ENCODE measurements around the gene MLYCD. TPM values are rescaled to one million over a fixed set of nuclear protein-coding genes. Genes with fewer than 3 reads are reported as not detected.

The MLYCD gene
- total and polyA plus RNA-seq, 2 experiments from 2014 or later = 3.2 to 7.2 TPM

DNA sequence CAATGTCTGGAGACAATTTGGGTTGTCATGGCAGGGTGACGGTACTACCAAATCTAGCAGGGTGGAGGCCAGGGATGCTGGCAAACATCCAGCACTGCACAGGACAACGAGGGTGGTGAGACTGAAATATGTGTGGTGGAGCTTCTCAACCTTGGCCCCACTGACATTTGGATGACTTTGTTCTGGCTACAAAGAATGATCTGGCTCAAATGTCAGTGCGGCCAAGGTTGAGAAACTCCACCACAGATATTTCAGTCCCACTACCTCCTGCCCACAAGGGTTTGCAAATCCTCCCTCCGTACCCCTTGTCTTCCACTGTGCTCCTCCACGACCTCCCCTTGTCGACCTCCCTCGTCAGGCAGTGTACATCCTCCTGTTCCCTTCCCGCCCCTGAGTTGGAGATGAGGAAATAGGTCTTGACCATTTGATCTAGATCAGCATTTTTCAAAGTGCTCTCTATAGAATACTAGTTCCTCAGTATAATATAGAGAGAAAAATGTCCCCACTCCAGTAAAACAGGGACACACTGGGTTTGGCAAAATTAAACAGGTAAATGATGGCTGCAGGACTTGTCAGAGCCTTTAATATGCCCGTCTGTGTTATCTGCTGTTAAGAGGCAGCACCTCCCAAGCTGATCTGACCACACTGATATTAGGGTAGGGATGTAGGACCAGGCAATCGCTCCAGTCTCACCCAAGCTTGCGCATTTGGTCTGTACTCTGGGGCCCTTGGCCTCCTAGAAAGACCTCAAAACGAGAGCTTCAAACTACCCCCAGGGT lies 60.9 kb downstream of the MLYCD start:
- no peaks in the 10 kb centered on the region for H3K36me3 ChIP-seq (ENCODE audit: insufficient read depth)
- DNase-seq (ENCODE audit: low spot score) (no peak), ATAC-seq (no peak)
- no peaks in the 10 kb centered on the region for H3F3A ChIP-seq (replicated peaks; ENCODE audit: low read depth)
- Mint-ChIP-seq H3K4me3 (no peak overlapping the region), H3K27ac (no peak overlapping the region), H3K27me3 (ENCODE audit: insufficient read depth, low read depth, poor library complexity) (no peaks in the 10 kb centered on the region), H3K36me3 (ENCODE audit: low read depth) (no peaks in the 10 kb centered on the region), H3K4me1 (no peaks in the 10 kb centered on the region), H3K9me3 (no peaks in the 10 kb centered on the region)
- H3K4me2 ChIP-seq = no peak overlapping the region
- H3K9me2 ChIP-seq (ENCODE audit: insufficient read depth) = no peaks in the 10 kb centered on the region
- TF ChIP-seq EZH2 (IDR thresholded peaks at IDR 0.05; ENCODE audit: low read depth, unreplicated experiment) (no peak), JUNB (IDR thresholded peaks at IDR 0.05; ENCODE audit: unreplicated experiment) (no peak), NANOG (IDR thresholded peaks at IDR 0.05; ENCODE audit: borderline replicate concordance) (no peak), EZH2phosphoT487 (IDR thresholded peaks at IDR 0.05; ENCODE audit: unreplicated experiment) (no peak), ZNF114 (CRISPR knock-in tag; IDR thresholded peaks at IDR 0.05) (no peak), CREB1 (CRISPR knock-in tag; IDR thresholded peaks at IDR 0.05; ENCODE audit: low read depth) (no peak), POLR2AphosphoS5 (IDR thresholded peaks at IDR 0.05; ENCODE audit: low read depth) (no peak), STAT1 (IDR thresholded peaks at IDR 0.05; ENCODE audit: unreplicated experiment) (no peak), ZNF331 (CRISPR knock-in tag; IDR thresholded peaks at IDR 0.05; ENCODE audit: low read depth) (no peak)
- TF ChIP-seq, protein P1, sequence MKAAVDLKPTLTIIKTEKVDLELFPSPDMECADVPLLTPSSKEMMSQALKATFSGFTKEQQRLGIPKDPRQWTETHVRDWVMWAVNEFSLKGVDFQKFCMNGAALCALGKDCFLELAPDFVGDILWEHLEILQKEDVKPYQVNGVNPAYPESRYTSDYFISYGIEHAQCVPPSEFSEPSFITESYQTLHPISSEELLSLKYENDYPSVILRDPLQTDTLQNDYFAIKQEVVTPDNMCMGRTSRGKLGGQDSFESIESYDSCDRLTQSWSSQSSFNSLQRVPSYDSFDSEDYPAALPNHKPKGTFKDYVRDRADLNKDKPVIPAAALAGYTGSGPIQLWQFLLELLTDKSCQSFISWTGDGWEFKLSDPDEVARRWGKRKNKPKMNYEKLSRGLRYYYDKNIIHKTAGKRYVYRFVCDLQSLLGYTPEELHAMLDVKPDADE (IDR thresholded peaks at IDR 0.05) = no peak
- TF ChIP-seq, protein P2, sequence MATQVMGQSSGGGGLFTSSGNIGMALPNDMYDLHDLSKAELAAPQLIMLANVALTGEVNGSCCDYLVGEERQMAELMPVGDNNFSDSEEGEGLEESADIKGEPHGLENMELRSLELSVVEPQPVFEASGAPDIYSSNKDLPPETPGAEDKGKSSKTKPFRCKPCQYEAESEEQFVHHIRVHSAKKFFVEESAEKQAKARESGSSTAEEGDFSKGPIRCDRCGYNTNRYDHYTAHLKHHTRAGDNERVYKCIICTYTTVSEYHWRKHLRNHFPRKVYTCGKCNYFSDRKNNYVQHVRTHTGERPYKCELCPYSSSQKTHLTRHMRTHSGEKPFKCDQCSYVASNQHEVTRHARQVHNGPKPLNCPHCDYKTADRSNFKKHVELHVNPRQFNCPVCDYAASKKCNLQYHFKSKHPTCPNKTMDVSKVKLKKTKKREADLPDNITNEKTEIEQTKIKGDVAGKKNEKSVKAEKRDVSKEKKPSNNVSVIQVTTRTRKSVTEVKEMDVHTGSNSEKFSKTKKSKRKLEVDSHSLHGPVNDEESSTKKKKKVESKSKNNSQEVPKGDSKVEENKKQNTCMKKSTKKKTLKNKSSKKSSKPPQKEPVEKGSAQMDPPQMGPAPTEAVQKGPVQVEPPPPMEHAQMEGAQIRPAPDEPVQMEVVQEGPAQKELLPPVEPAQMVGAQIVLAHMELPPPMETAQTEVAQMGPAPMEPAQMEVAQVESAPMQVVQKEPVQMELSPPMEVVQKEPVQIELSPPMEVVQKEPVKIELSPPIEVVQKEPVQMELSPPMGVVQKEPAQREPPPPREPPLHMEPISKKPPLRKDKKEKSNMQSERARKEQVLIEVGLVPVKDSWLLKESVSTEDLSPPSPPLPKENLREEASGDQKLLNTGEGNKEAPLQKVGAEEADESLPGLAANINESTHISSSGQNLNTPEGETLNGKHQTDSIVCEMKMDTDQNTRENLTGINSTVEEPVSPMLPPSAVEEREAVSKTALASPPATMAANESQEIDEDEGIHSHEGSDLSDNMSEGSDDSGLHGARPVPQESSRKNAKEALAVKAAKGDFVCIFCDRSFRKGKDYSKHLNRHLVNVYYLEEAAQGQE (IDR thresholded peaks at IDR 0.05; ENCODE audit: unreplicated experiment) = no peak
- H3K27me3 ChIP-seq (ENCODE audit: insufficient read depth) = no peaks in the 10 kb centered on the region
- no peaks in the 10 kb centered on the region for H3K79me2 ChIP-seq (replicated peaks; ENCODE audit: insufficient read depth)
- no peak overlapping the region for H3K4me3 ChIP-seq
- H4K20me1 ChIP-seq (replicated peaks; ENCODE audit: insufficient read depth) = no peaks in the 10 kb centered on the region
- no peak overlapping the region for H2AFZ ChIP-seq
- H3K27ac ChIP-seq (ENCODE audit: low read depth) = no peak overlapping the region
- H3K4me1 ChIP-seq (ENCODE audit: insufficient read depth) = no peaks in the 10 kb centered on the region

All from GM23338 (cell line).